Transverse colon (tissue), 3 donors: ENCODE results near the gene TRIP13.
"Not testable (repeated sequence)": the region's sequence is repeated elsewhere in the genome, so short reads cannot be mapped to it uniquely, and the experiment has no call there.

Source experiments
- POLR2A ChIP-seq: fragments of 450-650 bp; IDR thresholded peaks from one replicate; pipeline ENCODE4 v1.6.1; 2016; ENCODE audit warnings: antibody characterized with exemption, mild to moderate bottlenecking, moderate library complexity
- POLR2AphosphoS5 ChIP-seq, 3 donors: sonication (generic); formaldehyde crosslinking; IDR thresholded peaks; one replicate each; pipeline ENCODE4 v1.6.1; 2016; ENCODE audit warnings: antibody characterized with exemption in 3 of 3

DNA sequence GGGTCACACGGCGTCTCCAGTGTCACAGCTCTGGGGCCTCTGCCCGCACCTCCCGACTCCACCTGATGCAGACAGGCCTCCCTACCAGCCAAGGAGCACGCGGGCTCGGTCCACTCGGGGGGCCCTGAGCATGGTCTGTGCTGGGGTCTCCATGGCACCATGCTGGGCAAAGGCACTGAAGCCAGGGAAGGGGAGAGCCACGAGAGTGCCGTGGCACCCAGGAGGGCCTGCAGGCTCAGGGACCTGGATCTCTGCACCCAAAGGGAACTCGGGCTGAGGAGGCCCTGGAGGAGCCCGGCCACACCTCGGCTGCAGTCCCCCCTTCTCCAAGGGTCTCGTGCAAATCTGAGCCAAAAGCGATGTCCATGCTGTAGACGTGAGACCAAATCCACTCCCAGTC lies 48.3 kb upstream of the TRIP13 start:
- not testable (repeated sequence) for TF ChIP-seq POLR2A; POLR2AphosphoS5 (IDR thresholded peaks at IDR 0.05)
